ENCODE results near the gene RAB4A. TPM values are rescaled to one million over a fixed set of nuclear protein-coding genes. Genes with fewer than 3 reads are reported as not detected.

The RAB4A gene
- total RNA-seq, 1 experiment from 2014 or later = 66.7 TPM

DNA sequence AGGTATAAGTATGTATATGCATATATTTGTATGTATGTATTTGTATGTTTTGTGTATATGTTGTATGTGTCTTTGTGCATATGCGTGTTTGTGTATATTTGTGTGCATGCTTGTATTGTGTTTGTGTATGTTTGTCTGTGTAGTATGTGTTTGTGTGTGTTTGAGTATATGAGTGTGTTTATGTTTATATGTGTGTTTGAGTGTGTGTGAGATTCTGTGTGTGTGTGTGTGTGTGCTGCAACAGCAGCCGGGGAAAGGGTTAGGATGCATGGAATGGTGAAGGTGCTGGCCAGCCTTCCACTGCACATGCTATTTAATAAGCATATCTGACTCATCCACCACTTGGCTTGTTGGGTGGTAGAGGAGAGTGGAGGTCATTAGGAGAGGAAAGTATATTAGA is 46.6 kb upstream of the RAB4A start:
- Histone ChIP-seq H2AFZ (ENCODE audit: low read length) (no peak overlapping the region), H3K4ac (ENCODE audit: low read depth, low read length) (no peak overlapping the region), H2AK5ac (ENCODE audit: insufficient read length, low read length) (no peak overlapping the region), H3K27ac (ENCODE audit: insufficient read length, low read depth, low read length) (no peak overlapping the region), H3K4me2 (ENCODE audit: insufficient read depth, insufficient read length, low read length) (no peak overlapping the region), H3K56ac (ENCODE audit: insufficient read length, low read depth, low read length) (no peak overlapping the region), H3K18ac (ENCODE audit: insufficient read length, low read depth, low read length) (no peak overlapping the region), H3K23ac (ENCODE audit: insufficient read length, low read depth, low read length) (no peak overlapping the region), H3T11ph (ENCODE audit: low read length) (no peak overlapping the region), H4K8ac (replicated peaks; ENCODE audit: insufficient read length, low read depth, low read length) (no peak overlapping the region), H4K91ac (ENCODE audit: insufficient read length, low read depth, low read length) (no peak overlapping the region), H3K9me3 (ENCODE audit: control insufficient read depth, low read depth, low read length) (no peaks in the 10 kb centered on the region), H4K20me1 (ENCODE audit: control insufficient read depth, insufficient read depth, insufficient read length) (no peaks in the 10 kb centered on the region), H3K79me2 (ENCODE audit: insufficient read depth, low read length) (no peaks in the 10 kb centered on the region; the same call in 1 of the 2 replicates), H3K9ac (ENCODE audit: extremely low read depth, insufficient read length, low read length) (no peak overlapping the region), H2BK120ac (ENCODE audit: low read depth, low read length, poor library complexity, severe bottlenecking) (no peak overlapping the region), H3K14ac (ENCODE audit: insufficient read depth, low read length) (no peak overlapping the region), H4K5ac (ENCODE audit: insufficient read length, low read depth, low read length) (no peak overlapping the region), H2BK20ac (ENCODE audit: low read depth, low read length, poor library complexity, severe bottlenecking) (no peak overlapping the region), H2BK5ac (ENCODE audit: insufficient read length, low read length) (no peak overlapping the region), H3K4me1 (ENCODE audit: insufficient read depth, low read length) (peaks cover 4% of the 10 kb centered on the region; the same call in 1 of the 2 replicates), H3K23me2 (ENCODE audit: insufficient read length, low read depth, low read length, poor library complexity, severe bottlenecking) (no peaks in the 10 kb centered on the region), H2BK15ac (ENCODE audit: low read depth, low read length) (no peak overlapping the region), H3K27me3 (ENCODE audit: insufficient read depth, low read length) (no peaks in the 10 kb centered on the region), H2BK12ac (ENCODE audit: insufficient read length, low read depth, low read length) (no peak overlapping the region), H3K79me1 (ENCODE audit: insufficient read depth, low read depth, low read length, poor library complexity, severe bottlenecking) (no peaks in the 10 kb centered on the region)
- TF ChIP-seq, protein P1, sequence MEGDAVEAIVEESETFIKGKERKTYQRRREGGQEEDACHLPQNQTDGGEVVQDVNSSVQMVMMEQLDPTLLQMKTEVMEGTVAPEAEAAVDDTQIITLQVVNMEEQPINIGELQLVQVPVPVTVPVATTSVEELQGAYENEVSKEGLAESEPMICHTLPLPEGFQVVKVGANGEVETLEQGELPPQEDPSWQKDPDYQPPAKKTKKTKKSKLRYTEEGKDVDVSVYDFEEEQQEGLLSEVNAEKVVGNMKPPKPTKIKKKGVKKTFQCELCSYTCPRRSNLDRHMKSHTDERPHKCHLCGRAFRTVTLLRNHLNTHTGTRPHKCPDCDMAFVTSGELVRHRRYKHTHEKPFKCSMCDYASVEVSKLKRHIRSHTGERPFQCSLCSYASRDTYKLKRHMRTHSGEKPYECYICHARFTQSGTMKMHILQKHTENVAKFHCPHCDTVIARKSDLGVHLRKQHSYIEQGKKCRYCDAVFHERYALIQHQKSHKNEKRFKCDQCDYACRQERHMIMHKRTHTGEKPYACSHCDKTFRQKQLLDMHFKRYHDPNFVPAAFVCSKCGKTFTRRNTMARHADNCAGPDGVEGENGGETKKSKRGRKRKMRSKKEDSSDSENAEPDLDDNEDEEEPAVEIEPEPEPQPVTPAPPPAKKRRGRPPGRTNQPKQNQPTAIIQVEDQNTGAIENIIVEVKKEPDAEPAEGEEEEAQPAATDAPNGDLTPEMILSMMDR (conservative IDR thresholded peaks at IDR 0.05) = no peak
- DNase-seq = no peak
- no peaks in the 10 kb centered on the region for H3K27me3 Mint-ChIP-seq (ENCODE audit: low read depth)
- no peaks in the 10 kb centered on the region for H3K36me3 Mint-ChIP-seq (ENCODE audit: insufficient read depth in 1 of 3, low read depth in 3 of 3)
- H3K4me1 Mint-ChIP-seq = peaks cover 18 to 20% of the 10 kb centered on the region in 2 experiments
- no peak overlapping the region for H3K4me3 Mint-ChIP-seq
- H3K27ac Mint-ChIP-seq = no peak overlapping the region
- no CpG with 5 or more reads among the region's 2 CpGs for WGBS (ENCODE audit: extremely low coverage, insufficient read length, low lambda C conversion rate)
- no peaks in the 10 kb centered on the region; a peak in 2 of 5 replicates for H3K9me3 Mint-ChIP-seq
